Articular chondrocyte of knee joint (primary cell): Measurements from ENCODE around the gene DMD. TPM values are rescaled to one million over a fixed set of nuclear protein-coding genes. Genes with fewer than 3 reads are reported as not detected.

Source experiments
- small RNA-seq: library from RNA; depleted of rRNA; stranded (forward); fragments of <200 nt; gene quantifications from one replicate; pipeline ENCODE3, GENCODE V24; 2012
- total RNA-seq: library from RNA; depleted of rRNA; stranded (reverse); fragments of >200 nt; gene quantifications from 2 replicates; pipeline ENCODE4 v1.2.3, GENCODE V29; 2012

DMD gene
- 0.13 and 0.65 TPM in 2 replicates for total RNA-seq

GRCh38 chrX:33211356-33212260 lies at the start of gene DMD:
TSS of gene DMD (minus strand) at chrX:33211549. CDS start at chrX:33211312, 237 bp downstream.

GRCh38 chrX:31071725-31072124 lies 2139.6 kb downstream of the DMD start, which contains the start of gene FTHL17:
TSS of gene FTHL17 (minus strand) at chrX:31072041. CDS start at chrX:31071953, 88 bp downstream.

Small RNAs within 50 kb of the gene (small RNA-seq; reads per million reads assigned to genes)
- gene MIR3915 (not detected), gene MIR548F5 (not detected), gene RNA5SP501 (not detected), gene RNU6-894P (not detected)
